Measurements from ENCODE around the gene SLC36A4. TPM values are rescaled to one million over a fixed set of nuclear protein-coding genes. Genes with fewer than 3 reads are reported as not detected.

SLC36A4 gene
- total RNA-seq, 4 donors from 2014 or later = 4.8 to 15.3 (median 6.2) TPM

DNA sequence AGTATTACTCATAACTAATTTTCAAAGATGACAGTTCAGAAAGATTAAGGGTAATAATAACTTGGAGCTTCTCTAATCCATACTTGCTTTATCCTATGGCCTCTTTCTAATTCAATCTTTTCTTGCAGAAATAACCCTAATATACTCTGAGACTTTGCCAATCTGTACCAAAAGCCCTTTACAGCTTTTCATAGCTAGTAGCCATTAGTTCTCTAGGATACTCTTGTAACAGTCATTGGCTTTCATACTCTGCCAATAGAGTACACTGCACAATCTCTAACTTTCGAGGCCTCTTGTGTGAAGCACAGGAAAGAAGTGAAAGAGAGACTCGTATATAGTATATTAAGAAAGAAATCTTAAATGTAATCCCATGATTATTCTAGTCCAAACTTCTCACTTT lies 38.1 kb downstream of the SLC36A4 start:
- 86% methylated on average over 2 of the region's 2 CpGs for WGBS, 2 donors
- intact Hi-C loops (cut with DNase I; ENCODE audit: low total_unique reads) = no loop called here
- no peak for TF ChIP-seq POLR2A (IDR thresholded peaks at IDR 0.05)
- TF ChIP-seq, protein P1, sequence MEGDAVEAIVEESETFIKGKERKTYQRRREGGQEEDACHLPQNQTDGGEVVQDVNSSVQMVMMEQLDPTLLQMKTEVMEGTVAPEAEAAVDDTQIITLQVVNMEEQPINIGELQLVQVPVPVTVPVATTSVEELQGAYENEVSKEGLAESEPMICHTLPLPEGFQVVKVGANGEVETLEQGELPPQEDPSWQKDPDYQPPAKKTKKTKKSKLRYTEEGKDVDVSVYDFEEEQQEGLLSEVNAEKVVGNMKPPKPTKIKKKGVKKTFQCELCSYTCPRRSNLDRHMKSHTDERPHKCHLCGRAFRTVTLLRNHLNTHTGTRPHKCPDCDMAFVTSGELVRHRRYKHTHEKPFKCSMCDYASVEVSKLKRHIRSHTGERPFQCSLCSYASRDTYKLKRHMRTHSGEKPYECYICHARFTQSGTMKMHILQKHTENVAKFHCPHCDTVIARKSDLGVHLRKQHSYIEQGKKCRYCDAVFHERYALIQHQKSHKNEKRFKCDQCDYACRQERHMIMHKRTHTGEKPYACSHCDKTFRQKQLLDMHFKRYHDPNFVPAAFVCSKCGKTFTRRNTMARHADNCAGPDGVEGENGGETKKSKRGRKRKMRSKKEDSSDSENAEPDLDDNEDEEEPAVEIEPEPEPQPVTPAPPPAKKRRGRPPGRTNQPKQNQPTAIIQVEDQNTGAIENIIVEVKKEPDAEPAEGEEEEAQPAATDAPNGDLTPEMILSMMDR (IDR thresholded peaks at IDR 0.05) = no peak
- no peak overlapping the region for H3K4me3 ChIP-seq (ENCODE audit: low read depth, poor library complexity, severe bottlenecking)
- no peak for DNase-seq (ENCODE audit: low spot score in 2 of 2)

- WGBS, 2 donors = 92 to 99% methylated on average over 3 of the region's 3 CpGs
- DNase-seq (ENCODE audit: low spot score in 2 of 2) = no peak
- intact Hi-C loops (cut with DNase I; ENCODE audit: low total_unique reads) = no loop called here
- no peak overlapping the region for H3K4me3 ChIP-seq (ENCODE audit: low read depth, poor library complexity, severe bottlenecking)
- TF ChIP-seq, protein P1 (IDR thresholded peaks at IDR 0.05) = no peak
- no peak for TF ChIP-seq POLR2A (IDR thresholded peaks at IDR 0.05)
Measured at GRCh38 chr11:93155738-93156137, 42.1 kb downstream of the SLC36A4 start.

GRCh38 chr11:93145390-93145915 lies 52.3 kb downstream of the SLC36A4 start:
- intact Hi-C loops (cut with DNase I; ENCODE audit: low total_unique reads) = no loop called here
- H3K4me3 ChIP-seq (ENCODE audit: low read depth, poor library complexity, severe bottlenecking) = no peak overlapping the region
- TF ChIP-seq POLR2A (IDR thresholded peaks at IDR 0.05) = no peak
- TF ChIP-seq, protein P1 (IDR thresholded peaks at IDR 0.05) = no peak
- no peak for DNase-seq (ENCODE audit: low spot score in 2 of 2)
- 91 to 92% methylated on average over 6 of the region's 6 CpGs for whole genome bisulfite sequencing, 2 donors

- TF ChIP-seq, protein P1 (IDR thresholded peaks at IDR 0.05) = no peak
- TF ChIP-seq POLR2A (IDR thresholded peaks at IDR 0.05) = no peak
- intact Hi-C loops (cut with DNase I; ENCODE audit: low total_unique reads) = no loop called here
- H3K4me3 ChIP-seq (ENCODE audit: low read depth, poor library complexity, severe bottlenecking) = no peak overlapping the region
- DNase-seq (ENCODE audit: low spot score in 2 of 2) = no peak
Measured at GRCh38 chr11:93143800-93144199, 54.0 kb downstream of the SLC36A4 start.

- no peak for DNase-seq (ENCODE audit: low spot score in 2 of 2)
- intact Hi-C loops (cut with DNase I; ENCODE audit: low total_unique reads) = no loop called here
- no peak overlapping the region for H3K4me3 ChIP-seq (ENCODE audit: low read depth, poor library complexity, severe bottlenecking)
- TF ChIP-seq POLR2A (IDR thresholded peaks at IDR 0.05) = no peak
- TF ChIP-seq, protein P1 (IDR thresholded peaks at IDR 0.05) = no peak
Measured at GRCh38 chr11:93143186-93143585, 54.6 kb downstream of the SLC36A4 start.

- no peak overlapping the region for H3K4me3 ChIP-seq (ENCODE audit: low read depth, poor library complexity, severe bottlenecking)
- intact Hi-C loops (cut with DNase I; ENCODE audit: low total_unique reads) = no loop called here
- DNase-seq (ENCODE audit: low spot score in 2 of 2) = no peak
- TF ChIP-seq POLR2A (IDR thresholded peaks at IDR 0.05) = no peak
- TF ChIP-seq, protein P1 (IDR thresholded peaks at IDR 0.05) = no peak
- WGBS, 2 donors = 76 to 82% methylated on average over 4 of the region's 4 CpGs
Measured at GRCh38 chr11:93133488-93134109, 64.2 kb downstream of the SLC36A4 start.

Measured in lower leg skin (tissue), 4 donors.